HG02884 (cell line): ENCODE measurements around the gene DEAF1.
"Not testable (repeated sequence)": the region's sequence is repeated elsewhere in the genome, so short reads cannot be mapped to it uniquely, and the experiment has no call there.

Experiments used
- ATAC-seq: cut with Tn5 transposase; IDR thresholded peaks from one replicate; pipeline ENCODE4 v1.9.1; 2021; ENCODE audit warnings: mild to moderate bottlenecking, moderate library complexity; ENCODE audit not compliant: unreplicated experiment

Gene DEAF1

GRCh38 chr11:653136-653535 lies 41.9 kb downstream of the DEAF1 start:
- not testable (repeated sequence) for ATAC-seq

GRCh38 chr11:650482-650881 lies 44.5 kb downstream of the DEAF1 start:
- ATAC-seq, result no peak

GRCh38 chr11:647672-648158 lies 47.3 kb downstream of the DEAF1 start:
- not testable (repeated sequence) for ATAC-seq

- ATAC-seq, result no peak
Observed at GRCh38 chr11:646214-646613, 48.8 kb downstream of the DEAF1 start.

- no peak for ATAC-seq
Observed at GRCh38 chr11:645536-645935, 49.5 kb downstream of the DEAF1 start.

- ATAC-seq, result no peak
Observed at GRCh38 chr11:643849-644738, 50.9 kb downstream of the DEAF1 start.

GRCh38 chr11:643366-643765 lies 51.7 kb downstream of the DEAF1 start:
- ATAC-seq, result no peak

- ATAC-seq, result no peak
Observed at GRCh38 chr11:641806-642370, 53.1 kb downstream of the DEAF1 start.

GRCh38 chr11:640021-640706 lies 54.9 kb downstream of the DEAF1 start:
- ATAC-seq, result no peak

- ATAC-seq, result no peak
Observed at GRCh38 chr11:639332-639955, 55.6 kb downstream of the DEAF1 start.

- no peak for ATAC-seq
Observed at GRCh38 chr11:638631-639331, 56.2 kb downstream of the DEAF1 start.

- no peak for ATAC-seq
Observed at GRCh38 chr11:637593-638521, 57.2 kb downstream of the DEAF1 start.

GRCh38 chr11:637333-637592 lies 57.8 kb downstream of the DEAF1 start:
- no peak for ATAC-seq

GRCh38 chr11:636511-637332 lies 58.3 kb downstream of the DEAF1 start, which contains the start of gene DRD4:
Gene DRD4 (plus strand): TSS chr11:637269. CDS start chr11:637305, 36 bp downstream.
- ATAC-seq, result no peak

- no peak for ATAC-seq
Observed at GRCh38 chr11:635945-636510, 59.0 kb downstream of the DEAF1 start.

- no peak for ATAC-seq
Observed at GRCh38 chr11:630871-631270, 64.2 kb downstream of the DEAF1 start.

- no peak for ATAC-seq
Observed at GRCh38 chr11:629237-629583, 65.8 kb downstream of the DEAF1 start.

GRCh38 chr11:628056-628455 lies 67.0 kb downstream of the DEAF1 start:
- no peak for ATAC-seq

- no peak for ATAC-seq
Observed at GRCh38 chr11:627308-627576, 67.8 kb downstream of the DEAF1 start.
